ENCODE results near the gene ITGBL1.
"Not testable (repeated sequence)": the region's sequence is repeated elsewhere in the genome, so short reads cannot be mapped to it uniquely, and the experiment has no call there.

ITGBL1 gene

DNA sequence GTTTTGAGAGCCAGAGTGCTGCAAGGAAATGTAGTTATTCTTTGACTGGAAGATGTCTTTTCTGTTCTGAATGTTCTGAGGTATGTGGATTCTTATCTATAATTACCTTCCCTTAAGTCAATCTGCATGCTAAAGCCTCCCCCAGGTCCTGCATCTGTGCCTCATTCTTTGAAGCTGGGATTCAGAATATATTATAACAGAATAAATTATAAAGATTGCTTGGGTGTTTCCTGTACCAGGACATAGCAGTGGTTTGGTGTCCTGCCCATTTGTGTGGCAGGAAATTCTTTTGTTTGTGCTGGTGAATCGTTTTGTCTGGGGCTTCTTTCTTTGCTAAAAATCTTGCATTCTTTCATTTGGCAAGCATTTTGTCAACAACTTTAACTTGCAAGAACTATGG lies 60.2 kb downstream of the ITGBL1 start:
- no peak for DNase-seq (ENCODE audit: low read depth)

DNA sequence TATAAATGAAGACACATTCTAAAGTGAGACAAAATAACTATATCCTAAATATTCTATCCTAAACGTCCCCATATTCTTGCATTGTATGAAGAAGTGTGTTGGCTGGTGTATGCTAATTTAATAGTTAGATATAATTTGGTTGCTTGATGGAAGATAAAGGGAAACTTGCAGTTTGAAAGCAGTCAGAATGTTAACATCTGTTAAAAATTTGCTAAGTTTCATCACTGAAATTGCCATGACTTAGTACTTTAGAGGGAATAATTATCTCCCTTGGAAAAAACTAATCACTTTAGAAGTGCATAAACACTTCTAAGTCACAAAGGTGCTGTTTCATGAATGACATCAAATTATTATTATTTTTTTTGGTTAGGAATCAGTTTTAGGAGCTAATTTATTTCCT lies 61.6 kb downstream of the ITGBL1 start:
- DNase-seq (ENCODE audit: low read depth): no peak

DNA sequence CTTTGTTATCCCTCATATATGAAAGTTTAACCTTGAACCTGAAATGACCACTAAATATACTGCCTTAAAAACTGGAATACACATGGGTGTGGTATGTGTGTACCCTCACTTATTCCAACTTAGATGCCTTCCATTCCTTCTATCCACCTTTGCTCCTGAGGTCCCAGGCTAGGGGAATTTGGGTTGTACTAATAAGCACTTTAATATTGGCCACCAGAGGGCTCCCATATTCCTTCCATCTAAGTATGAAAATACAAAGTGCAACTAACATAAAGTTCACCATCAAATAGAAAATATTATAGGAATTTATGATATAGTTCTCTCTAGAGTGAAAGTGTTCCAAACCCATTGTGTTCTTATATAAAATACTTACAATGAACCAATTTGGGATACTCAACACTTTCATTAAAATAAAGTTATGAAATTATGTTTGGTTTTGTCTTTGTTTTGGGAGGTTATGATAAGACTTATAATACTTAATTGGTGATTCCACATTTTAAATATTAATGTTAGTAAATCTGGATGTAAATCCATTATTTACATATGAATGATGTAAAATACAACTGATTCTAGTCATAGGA lies 62.3 kb downstream of the ITGBL1 start:
- no peak for DNase-seq (ENCODE audit: low read depth)

DNA sequence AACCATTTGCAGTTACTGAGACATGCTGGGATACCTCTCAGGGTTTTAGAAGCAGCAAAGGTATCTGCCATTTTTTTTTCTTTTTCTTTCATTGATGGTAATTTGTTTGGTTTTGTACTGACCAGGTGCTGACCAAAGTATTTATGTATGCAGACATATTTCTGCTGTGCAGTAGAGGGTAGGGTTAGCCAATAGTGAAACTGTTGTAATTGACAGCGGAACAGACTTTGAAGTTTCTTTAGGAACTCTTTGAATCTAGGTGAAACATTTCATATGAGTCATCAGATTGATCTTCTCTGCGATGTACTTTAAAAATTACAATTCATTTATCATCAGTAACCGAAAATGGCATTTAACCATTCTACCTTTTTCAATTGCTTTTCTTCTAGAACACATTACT lies 63.0 kb downstream of the ITGBL1 start:
- DNase-seq (ENCODE audit: low read depth): no peak

DNA sequence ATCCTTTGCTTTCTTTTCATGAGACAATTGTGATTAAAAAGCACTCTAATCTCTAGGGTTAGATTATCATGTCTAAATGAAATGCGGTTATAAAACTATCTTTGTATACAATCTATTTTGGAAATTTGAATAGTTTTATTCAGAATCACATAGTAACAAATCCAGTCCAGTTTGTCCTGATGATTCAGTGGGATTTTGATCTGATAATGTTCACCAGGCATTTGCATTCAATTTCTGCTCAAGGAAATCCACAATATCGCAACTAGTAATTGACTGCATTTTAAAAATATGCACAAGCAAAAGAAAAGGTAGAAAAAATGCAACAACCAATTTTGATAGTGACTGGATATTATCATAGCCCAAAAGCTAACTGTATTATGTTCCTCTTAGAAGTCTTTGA lies 63.8 kb downstream of the ITGBL1 start:
- no peak for DNase-seq (ENCODE audit: low read depth)

DNA sequence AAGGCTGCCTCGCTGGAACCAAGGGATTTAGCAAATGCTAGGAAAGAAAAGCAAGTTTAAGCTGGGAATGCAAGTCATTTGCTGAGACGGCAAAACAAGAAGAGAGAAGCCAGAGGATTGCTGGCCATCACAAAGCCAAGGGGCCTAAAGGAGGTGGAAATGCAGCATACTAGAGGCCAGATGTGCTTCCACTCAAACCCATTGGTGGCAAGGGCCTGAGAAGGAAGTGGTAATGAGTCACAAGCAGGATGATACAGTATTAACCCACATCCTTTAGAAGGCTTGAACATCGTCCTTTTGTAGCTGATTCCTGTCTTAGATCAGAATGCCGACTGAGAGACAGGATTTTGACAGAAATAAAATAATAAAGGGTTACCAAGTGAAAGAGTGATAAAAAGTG lies 68.2 kb downstream of the ITGBL1 start:
- no peak for DNase-seq (ENCODE audit: low read depth)

DNA sequence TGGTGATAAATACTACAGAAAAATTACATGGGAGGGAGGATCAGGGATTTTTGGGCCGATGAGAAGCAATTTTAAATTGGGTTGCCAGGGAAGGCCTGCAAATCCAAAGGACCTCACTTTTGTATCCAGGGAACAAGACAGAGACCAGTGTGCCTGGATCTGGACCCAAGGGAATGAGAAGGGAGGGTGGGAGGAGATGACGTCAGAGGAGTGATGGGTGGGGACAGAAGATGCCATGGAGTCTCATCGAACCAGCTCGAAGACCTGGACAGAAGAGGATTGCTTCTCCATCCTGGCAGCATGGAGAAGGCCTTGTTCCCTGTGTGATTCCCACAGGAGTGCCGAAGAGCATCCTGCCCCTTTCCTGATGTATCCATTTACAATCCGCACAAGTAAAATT lies 68.9 kb downstream of the ITGBL1 start:
- DNase-seq (ENCODE audit: low read depth): no peak

DNA sequence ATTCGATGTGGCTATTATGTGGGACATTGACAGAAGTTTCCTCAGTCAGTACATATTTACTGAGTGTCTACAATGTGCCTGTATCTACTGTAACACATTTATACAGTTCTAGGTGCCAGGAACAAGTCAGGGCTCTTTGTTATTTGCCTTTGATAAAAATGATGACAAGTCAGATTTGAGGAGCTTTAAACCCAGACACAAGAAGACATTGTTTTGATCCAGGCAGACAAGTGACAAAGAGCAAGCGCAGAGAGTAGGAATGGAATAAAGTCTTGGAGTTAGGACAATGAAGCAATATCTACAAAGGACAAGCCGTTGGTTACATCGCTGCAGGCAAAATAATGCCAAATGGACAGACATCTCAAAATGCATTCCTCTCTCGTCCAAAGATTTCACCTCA lies 70.1 kb downstream of the ITGBL1 start:
- DNase-seq (ENCODE audit: low read depth): no peak

DNA sequence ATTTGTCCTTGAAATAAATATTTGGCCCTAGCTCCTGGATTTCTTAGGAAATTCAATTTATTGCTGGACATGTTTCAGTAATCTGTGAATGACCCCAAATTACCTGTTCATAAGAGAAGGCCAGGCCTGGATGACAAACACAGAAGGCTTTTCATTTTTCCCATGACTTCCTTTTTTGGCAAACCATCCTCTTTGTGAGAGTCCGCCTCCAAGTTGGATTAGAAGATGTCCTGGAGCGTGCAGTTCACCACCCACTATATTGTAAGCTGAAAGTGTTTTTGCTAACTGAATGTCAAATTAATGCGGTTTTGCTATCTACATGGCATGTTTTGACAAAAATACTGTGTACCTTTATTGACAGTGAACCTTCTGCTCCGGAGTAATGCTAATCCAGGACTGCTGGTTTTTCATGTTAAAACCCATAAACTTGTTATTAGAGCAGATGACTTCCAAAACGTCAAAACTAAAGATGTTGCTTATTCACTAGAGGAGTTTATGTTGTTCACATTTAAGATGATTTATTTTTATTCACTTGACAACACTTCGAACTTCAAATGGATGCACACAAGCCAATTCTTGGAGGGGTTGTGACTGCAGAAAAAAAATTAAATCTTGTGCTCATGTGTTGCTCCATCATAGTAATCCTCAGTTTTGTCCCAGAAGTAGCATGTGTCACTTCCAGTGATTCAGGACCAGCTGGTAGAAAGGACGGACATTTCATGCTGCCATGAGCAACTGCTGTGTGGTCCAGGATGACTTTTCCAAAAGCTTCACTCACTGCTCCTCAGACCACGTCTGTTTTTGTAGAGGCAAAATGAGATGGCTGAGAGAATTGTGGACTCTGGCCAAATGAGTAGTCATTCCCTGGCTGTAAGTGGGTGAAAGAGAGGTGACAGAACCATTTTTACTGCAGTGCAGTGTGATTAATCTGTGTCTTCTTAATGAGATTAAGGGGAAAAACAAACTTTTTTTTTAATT lies 71.0 kb downstream of the ITGBL1 start:
- DNase-seq (ENCODE audit: low read depth): no peak

DNA sequence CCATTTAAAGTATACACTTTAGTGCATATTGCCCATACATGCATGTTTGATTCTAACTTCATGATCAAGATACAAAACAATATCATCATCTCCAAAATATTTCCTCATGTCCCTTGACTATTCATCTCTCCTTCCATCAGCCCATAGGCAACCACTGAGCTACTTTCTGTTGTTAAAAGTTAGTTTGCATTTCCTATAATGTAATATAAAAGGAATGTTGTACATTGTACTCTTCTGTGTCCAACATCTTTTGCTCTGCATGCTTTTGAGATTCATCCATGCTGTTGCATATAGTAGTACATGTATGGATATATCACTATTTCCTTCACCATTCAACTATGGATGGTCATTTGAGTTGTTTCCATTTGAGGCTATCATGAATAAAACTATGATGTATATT lies 74.7 kb downstream of the ITGBL1 start:
- no peak for DNase-seq (ENCODE audit: low read depth)

DNA sequence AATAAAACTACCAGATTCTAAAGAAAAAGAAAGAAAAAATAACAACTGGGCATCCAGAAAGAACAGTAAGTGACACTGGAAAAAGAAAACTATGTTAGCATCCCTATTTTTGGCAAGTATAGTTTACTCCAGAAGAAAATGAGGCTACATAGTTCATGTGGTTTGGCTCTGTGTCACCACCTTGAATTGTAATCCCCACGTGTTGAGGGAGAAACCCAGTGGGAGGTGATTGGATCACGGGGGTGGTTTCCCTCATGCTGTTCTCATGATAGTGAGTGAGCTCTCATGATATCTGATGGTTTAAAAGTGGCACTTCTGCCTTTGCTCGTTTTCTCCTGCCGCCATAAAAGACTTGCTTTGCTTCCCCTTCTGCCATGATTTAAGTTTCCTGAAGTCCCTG lies 76.9 kb downstream of the ITGBL1 start:
- no peak for DNase-seq (ENCODE audit: low read depth)

DNA sequence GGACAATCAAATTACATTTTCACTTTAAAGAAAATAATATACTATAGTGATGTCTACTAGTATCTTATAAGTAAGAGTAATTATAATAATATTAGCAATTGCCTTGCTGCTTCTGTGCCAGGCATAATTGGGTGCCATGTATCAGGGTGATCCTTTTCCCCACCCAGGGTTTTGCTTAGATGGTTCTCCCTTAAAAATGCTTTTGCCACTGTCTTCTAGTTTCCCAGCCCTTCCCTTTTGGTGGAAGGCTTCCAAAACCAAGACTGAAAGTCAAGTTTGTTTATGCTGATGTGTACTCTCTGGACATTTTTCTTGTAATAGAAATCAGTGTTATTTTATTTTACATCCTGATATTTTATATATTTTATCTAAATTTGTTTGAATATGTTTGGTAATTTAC lies 77.8 kb downstream of the ITGBL1 start:
- no peak for DNase-seq (ENCODE audit: low read depth)

DNA sequence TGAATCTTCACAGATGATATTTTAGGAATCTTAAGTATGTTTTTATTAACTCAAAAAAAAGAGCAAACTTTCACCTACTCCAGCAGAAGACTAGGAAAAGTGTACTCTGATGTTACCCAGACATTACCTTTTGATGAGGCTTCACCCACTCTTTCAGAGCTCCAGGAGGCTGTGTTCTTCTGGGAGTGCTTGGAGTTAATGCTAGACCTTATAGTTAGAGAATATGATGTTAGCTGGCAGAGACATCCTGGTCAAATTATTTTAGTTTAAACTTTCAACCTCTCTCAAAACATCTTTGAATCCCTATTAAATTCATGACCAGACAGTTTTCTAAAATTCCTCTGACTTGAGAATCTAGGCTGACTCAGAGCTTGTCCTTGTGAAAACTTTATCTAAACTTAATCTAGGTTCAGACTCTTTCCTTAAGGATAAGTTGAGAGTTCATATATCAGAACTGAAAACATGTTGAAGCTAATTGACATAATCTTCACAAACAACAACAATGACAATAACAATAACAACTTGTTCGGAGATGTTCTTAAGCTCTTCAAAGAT lies 82.8 kb downstream of the ITGBL1 start:
- DNase-seq (ENCODE audit: low read depth): no peak

DNA sequence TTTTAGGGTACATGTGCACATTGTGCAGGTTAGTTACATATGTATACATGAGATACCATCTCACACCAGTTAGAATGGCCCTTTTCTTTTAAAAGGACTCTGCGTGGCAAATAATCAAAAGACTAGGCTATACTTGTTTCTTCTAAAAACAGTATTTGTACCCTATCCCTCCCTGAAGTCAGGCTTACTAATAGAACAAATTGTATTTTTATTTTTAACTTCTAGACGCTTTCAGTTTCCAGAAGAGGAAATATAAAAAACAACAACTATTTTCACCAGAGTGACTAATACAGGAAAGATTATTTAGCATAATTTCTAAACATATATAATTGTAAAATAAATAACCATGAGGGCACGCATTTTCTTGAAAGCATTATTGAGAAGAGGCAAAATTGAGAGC lies 83.6 kb downstream of the ITGBL1 start:
- DNase-seq (ENCODE audit: low read depth): no peak

DNA sequence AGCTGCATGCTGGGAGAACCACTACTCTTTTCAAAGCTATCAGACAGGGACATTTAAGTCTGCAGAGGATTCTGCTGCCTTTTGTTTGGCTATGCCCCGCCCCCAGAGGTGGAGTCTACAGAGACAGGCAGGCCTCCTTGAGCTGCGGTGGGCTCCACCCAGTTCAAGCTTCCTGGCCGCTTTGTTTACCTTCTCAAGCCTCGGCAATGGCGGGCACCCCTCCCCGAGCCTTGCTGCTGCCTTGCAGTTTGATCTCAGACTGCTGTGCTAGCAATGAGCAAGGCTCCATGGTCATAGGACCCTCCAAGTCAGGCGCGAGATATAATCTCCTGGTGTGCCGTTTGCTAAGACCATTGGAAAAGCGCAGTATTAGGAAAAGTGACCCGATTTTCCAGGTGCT lies 92.1 kb downstream of the ITGBL1 start:
- DNase-seq (ENCODE audit: low read depth): not testable (repeated sequence)

DNA sequence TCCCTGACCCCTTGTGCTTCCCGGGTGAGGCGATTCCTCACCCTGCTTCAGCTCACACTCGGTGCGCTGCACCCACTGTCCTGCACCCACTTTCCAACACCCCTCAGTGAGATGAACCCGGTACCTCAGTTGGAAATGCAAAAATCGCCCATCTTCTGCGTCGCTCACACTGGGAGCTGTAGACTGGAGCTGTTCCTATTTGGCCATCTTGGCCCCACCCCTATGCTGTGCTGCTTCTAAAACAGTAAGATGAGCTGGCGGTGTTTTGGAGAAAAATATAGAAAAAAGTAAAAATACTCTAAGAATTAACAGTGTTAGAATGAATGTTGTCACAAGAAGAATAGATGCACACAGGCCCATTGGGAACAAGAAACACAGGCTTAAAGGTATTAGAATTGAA lies 92.5 kb downstream of the ITGBL1 start:
- DNase-seq (ENCODE audit: low read depth): no peak

DNA sequence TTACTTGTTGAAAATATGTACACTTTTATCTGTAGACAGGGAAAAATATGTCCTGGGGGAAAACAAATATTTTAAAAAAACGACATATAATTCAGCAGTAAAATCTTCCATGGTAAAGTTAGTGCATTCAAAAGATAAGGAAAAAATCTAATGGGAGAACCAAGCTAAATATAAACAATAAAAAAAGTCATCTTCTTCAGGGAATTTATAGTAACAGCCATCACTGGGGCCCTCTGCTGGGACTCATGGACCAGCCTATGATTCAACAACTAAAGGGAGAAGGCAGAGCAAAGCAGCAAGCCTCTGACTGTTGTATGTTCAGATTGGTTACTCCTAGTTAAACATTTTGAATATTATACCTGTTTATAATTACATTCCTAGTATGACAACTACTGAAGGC lies 93.0 kb downstream of the ITGBL1 start:
- no peak for DNase-seq (ENCODE audit: low read depth)

DNA sequence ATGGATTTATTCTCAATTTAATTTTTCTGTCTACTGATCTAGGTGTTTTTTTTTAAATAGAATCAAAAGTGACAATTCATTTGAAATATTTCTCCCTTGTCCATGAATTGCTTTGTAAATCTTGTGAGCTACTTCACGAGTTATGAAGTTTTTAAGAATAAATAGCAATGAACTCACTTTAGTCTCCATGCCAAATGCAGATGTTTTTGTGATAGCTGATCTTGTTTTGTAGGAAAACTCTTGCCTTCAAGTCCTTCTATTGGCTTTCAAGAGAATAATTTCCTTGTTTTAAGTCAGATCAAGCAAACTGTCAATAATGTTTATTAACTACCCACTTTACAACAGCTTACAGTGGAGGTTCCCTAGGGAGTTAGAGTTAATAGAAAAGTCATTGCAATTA lies 99.8 kb downstream of the ITGBL1 start:
- no peak for DNase-seq (ENCODE audit: low read depth)

DNA sequence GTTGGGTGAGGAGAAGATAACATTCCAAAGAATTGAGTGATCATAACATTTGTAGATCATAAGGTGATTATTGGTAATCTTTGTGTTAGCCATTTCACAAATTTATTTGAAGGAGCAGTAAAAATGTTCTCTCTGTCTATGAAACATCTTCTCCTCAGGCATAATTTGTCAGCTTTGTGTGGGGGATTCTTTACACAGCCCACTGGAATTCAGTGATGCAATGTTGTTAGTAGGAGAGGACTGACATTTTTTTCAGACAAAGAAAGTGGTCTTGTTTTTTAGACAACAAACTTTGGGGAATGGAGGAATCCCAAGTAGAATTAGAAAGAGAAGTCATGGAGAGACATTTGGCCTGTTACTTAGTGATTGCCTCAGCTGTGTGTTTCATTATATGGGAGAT lies 100.3 kb downstream of the ITGBL1 start:
- DNase-seq (ENCODE audit: low read depth): no peak

DNA sequence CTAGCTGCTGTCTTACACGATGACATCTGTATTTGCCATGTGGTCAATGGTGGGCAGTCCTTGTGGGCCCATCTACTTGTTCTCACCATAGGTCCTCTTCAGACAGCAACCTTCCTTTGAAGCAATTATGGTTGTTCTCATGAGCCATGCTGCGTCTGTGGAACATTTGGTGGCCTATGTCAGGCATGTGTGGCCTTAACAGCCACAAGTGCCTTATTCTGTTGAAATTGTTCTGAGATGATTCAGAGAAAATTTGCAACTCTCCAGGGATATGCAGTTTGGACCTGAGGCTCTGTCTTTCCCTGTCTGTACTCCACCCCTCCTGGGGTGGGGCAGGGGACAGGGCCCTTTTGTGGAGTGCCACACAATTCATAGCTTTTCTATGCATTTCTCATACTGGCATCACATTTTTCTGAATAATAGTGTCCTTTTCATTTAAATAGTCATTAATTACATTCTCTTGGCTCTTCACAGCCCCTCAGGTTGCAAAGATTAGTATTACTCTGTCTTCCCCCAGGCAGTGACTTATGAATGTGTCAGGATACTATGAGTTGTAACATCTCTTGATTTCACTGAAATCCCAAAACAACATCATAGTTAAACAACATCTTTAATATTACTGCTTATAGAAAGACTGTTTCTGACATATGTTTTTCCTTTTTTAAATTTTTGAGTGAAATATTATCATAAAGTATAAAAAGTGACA lies 102.1 kb downstream of the ITGBL1 start:
- no peak for DNase-seq (ENCODE audit: low read depth)

DNA sequence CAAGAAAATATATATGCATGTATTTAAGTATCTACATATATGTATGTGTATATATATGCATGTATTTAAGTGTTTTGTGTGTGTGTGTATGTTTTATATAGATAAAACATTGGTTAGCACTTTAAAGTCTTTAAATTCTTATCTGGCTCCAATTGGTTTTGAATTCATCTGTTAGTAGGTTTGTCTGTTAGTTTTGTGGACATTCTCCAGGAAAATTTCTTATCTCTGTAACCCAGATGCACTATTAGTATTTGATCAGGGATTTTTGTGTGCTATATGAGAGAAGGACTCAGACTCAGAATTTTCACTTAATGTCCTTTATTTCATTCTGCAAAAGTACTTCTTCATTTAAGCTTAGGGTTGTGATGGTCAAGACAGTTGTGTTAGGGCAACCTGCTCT lies 103.1 kb downstream of the ITGBL1 start:
- no peak for DNase-seq (ENCODE audit: low read depth)

DNA sequence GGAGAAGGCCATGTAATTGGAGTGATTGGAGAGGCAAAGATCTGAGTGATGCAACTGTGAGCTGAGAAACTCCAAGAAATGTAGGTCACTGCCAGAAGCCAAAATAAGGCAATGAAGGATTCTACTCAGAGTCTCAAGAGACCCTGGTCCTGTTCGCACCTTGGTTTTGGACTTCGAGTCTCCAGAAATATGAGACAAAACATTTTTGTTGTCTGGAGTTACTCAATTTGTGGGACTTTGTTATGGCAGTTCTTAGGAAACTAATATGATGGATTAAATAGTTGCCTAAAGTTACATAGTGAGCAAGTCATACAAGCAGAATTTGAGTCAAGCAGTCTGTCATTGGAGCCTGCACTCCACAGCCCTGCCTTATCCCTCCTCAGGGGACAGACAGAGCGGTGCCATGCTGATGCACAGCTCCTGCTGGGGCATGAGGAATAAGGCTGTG lies 104.2 kb downstream of the ITGBL1 start:
- DNase-seq (ENCODE audit: low read depth): no peak

DNA sequence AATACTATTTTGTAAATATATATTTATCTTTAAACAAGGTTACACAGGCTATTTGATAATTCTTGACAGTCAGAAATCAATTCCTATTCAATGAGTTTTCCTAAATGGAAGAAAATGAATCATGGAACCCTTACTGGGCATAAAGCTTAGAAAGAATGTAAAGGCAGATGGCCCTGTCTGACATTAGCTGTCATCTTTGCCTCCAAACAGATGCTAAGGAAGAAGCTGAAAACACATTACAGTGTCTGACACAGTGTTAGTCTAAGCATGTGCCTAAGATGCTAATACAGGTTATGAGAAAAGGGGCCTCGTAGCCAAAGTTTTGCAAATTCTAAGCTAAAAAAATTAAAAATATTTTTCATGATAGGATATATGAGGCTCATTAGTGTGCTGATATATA lies 112.8 kb downstream of the ITGBL1 start:
- no peak for DNase-seq (ENCODE audit: low read depth)

All from T-helper 22 cell (primary cell).